Panc1 (cell line): Measurements from ENCODE around the gene BTNL8. TPM values are rescaled to one million over a fixed set of nuclear protein-coding genes. Genes with fewer than 3 reads are reported as not detected.

Experiments used
- ATAC-seq: fragments of 200-7000 bp; cut with Tn5 transposase; 2 replicates; pipeline ENCODE4 v1.9.1; 2020; ENCODE audit warnings: mild to moderate bottlenecking, moderate library complexity
- BruUV-seq: library from RNA; stranded (reverse); fragments of 400-500 nt; replicated peaks from 2 replicates; lab custom pipeline; 2021; lab: Mats Ljungman, UMichigan
- CTCF ChIA-PET: fragments of 300-600 bp; sonication (Branson Sonifier 250); formaldehyde crosslinking; loops from one replicate; lab custom pipeline; 2022; ENCODE audit warnings: antibody characterized with exemption; lab: Charles Lee
- POLR2A ChIA-PET: fragments of 300-600 bp; sonication (Branson Sonifier 250); formaldehyde crosslinking; loops from one replicate; lab custom pipeline; 2022; ENCODE audit warnings: antibody characterized with exemption; lab: Charles Lee
- DNase-seq: peaks from one replicate; pipeline ENCODE4 v3.0.0-alpha.2; 2010; ENCODE audit warnings: low read depth, low spot score
- H3K27ac ChIP-seq: 2 replicates; pipeline ENCODE4 v1.5.1; 2011; ENCODE audit warnings: mild to moderate bottlenecking, low read length, inconsistent platforms
- H3K27me3 ChIP-seq: fragments of 200-500 bp; sonication (Bioruptor generic); 2 replicates; pipeline ENCODE4 v1.6.0; 2014; ENCODE audit warnings: low read length, inconsistent platforms; ENCODE audit not compliant: control insufficient read depth, insufficient read depth
- H3K36me3 ChIP-seq: fragments of 200-500 bp; sonication (Bioruptor generic); 2 replicates; pipeline ENCODE4 v1.5.1; 2014; ENCODE audit warnings: inconsistent platforms, mild to moderate bottlenecking, low read length, moderate library complexity; ENCODE audit not compliant: control insufficient read depth, insufficient read depth
- H3K4me1 ChIP-seq: 2 replicates; pipeline ENCODE4 v1.5.1; 2011; ENCODE audit warnings: inconsistent platforms, mild to moderate bottlenecking, low read length, moderate library complexity; ENCODE audit not compliant: control insufficient read depth, insufficient read depth
- H3K4me3 ChIP-seq, 2 experiments: 2 replicates each; pipeline ENCODE4 v1.5.1; 2011 to 2012; ENCODE audit warnings: low read depth in 2 of 2, low read length in 2 of 2, mild to moderate bottlenecking in 2 of 2, inconsistent platforms in 1 of 2, moderate library complexity in 1 of 2
- H3K9me3 ChIP-seq: fragments of 200-500 bp; sonication (Bioruptor generic); 2 replicates; pipeline ENCODE4 v1.5.1; 2014; ENCODE audit warnings: low read depth, mild to moderate bottlenecking, inconsistent platforms, low read length, moderate library complexity; ENCODE audit not compliant: control insufficient read depth, insufficient read depth
- POLR2AphosphoS5 ChIP-seq: IDR thresholded peaks from 2 replicates; pipeline ENCODE4 v1.6.1; 2012; ENCODE audit warnings: mild to moderate bottlenecking, low read depth, low read length, moderate library complexity
- REST ChIP-seq, 2 experiments: IDR thresholded peaks; 2 replicates each; pipeline ENCODE4 v1.6.1; 2011 to 2012; ENCODE audit warnings: low read depth in 2 of 2, control low read depth in 1 of 2, low read length in 1 of 2, mild to moderate bottlenecking in 1 of 2, moderate library complexity in 1 of 2; ENCODE audit not compliant: insufficient read depth in 1 of 2
- SIN3A ChIP-seq: IDR thresholded peaks from 2 replicates; pipeline ENCODE4 v1.6.1; 2012; ENCODE audit warnings: low read depth, mild to moderate bottlenecking, low read length, moderate library complexity, borderline replicate concordance; ENCODE audit not compliant: insufficient read depth
- TCF7L2 ChIP-seq: IDR thresholded peaks from 2 replicates; pipeline ENCODE4 v1.6.1; 2011; ENCODE audit warnings: mild to moderate bottlenecking, low read depth, low read length, inconsistent platforms
- in situ Hi-C: cut with HindIII; loops from 2 replicates; pipeline ENCODE4 v1.10.0; 2016; ENCODE audit warnings: low sequenced_read_pairs, low pct_unique_long_range_greater_than_20kb
- intact Hi-C: fragments of 100-400 bp; cut with micrococcal nuclease; formaldehyde crosslinking; loops from one replicate; pipeline ENCODE4 v1.10.0; 2022; ENCODE audit not compliant: unreplicated experiment
- total RNA-seq: library from RNA; stranded (reverse); gene quantifications from one replicate; pipeline ENCODE4 v1.2.1, GENCODE V29; 2021; ENCODE audit not compliant: unreplicated experiment
- TF ChIP-seq, protein P1 (sequence below): fragments of 450-650 bp; IDR thresholded peaks from 2 replicates; pipeline ENCODE4 v1.5.1; 2017; ENCODE audit warnings: mild to moderate bottlenecking

BTNL8 gene
- total RNA-seq, 1 experiment from 2014 or later: not detected

DNA sequence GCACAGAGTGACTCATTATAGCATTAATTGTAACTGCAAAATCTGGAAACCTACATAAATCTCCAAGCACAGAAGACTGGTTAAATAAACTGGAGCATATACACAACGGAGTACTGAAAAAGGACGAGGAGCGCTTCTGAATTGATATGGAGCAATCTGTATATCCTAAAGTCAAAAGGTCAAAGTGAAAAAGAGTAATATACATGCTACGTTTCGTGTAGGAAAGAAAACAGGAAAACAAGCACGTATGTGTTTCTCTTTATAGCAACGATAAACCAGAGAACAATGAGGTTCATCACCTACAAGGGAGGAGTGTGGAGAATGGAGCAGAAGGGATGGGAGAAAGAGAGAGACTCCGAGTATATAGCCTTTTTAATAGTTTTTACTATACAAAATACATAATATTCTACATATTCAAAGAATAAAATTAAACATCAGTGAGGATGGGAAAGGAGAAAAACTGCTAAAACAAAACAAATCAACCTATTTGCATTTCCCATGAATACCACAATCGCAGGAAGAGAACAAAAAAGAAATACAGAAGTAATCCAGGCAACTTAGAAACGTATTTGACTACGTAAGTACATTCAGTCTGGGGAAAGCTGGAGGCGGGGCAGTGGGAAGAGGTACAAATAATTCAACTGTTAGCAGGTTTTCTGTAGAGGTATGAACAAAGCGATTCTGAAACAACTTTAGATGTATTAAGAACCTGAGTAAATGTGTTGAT is 45.7 kb upstream of the BTNL8 start:
- CTCF ChIA-PET: interaction anchor here (0.7 kb wide), 3 partner anchors 13 to 233 kb away, joined by 6 to 10 read pairs (median 6); no protein-coding TSS in a partner anchor
- Histone ChIP-seq H3K27ac (no peak overlapping the region), H3K4me1 (no peaks in the 10 kb centered on the region), H3K27me3 (no peaks in the 10 kb centered on the region), H3K36me3 (peaks cover 5% of the 10 kb centered on the region; the same call in 1 of the 2 replicates), H3K4me3 (no peak overlapping the region), H3K9me3 (peaks cover 67% of the 10 kb centered on the region)
- ATAC-seq (no peak), DNase-seq (no peak)
- POLR2A ChIA-PET: no interaction called here
- TF ChIP-seq REST (IDR thresholded peaks at IDR 0.05; ENCODE audit: insufficient read depth in 1 of 2, low read depth in 2 of 2, low read length in 1 of 2) (no peak), SIN3A (no peak), TCF7L2 (no peak), POLR2AphosphoS5 (no peak)
- TF ChIP-seq, protein P1, sequence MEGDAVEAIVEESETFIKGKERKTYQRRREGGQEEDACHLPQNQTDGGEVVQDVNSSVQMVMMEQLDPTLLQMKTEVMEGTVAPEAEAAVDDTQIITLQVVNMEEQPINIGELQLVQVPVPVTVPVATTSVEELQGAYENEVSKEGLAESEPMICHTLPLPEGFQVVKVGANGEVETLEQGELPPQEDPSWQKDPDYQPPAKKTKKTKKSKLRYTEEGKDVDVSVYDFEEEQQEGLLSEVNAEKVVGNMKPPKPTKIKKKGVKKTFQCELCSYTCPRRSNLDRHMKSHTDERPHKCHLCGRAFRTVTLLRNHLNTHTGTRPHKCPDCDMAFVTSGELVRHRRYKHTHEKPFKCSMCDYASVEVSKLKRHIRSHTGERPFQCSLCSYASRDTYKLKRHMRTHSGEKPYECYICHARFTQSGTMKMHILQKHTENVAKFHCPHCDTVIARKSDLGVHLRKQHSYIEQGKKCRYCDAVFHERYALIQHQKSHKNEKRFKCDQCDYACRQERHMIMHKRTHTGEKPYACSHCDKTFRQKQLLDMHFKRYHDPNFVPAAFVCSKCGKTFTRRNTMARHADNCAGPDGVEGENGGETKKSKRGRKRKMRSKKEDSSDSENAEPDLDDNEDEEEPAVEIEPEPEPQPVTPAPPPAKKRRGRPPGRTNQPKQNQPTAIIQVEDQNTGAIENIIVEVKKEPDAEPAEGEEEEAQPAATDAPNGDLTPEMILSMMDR: no peak
- in situ Hi-C loops: no loop called here
- BruUV-seq: no TSS peak
- intact Hi-C loops: no loop called here

- in situ Hi-C loops (no loop called here), intact Hi-C loops (no loop called here)
- Histone ChIP-seq H3K27ac (no peak overlapping the region), H3K4me1 (no peaks in the 10 kb centered on the region), H3K27me3 (no peaks in the 10 kb centered on the region), H3K36me3 (peaks cover 5% of the 10 kb centered on the region; the same call in 1 of the 2 replicates), H3K4me3 (no peak overlapping the region), H3K9me3 (peaks cover 62% of the 10 kb centered on the region)
- DNase-seq (no peak), ATAC-seq (no peak)
- TF ChIP-seq REST (IDR thresholded peaks at IDR 0.05; ENCODE audit: insufficient read depth in 1 of 2, low read depth in 2 of 2, low read length in 1 of 2) (no peak), POLR2AphosphoS5 (no peak), SIN3A (no peak), TCF7L2 (no peak)
- TF ChIP-seq, protein P1: no peak
- ChIA-PET POLR2A (no interaction called here), CTCF (no interaction called here)
- no TSS peak for BruUV-seq
These were observed 45.1 kb upstream of the BTNL8 start for GRCh38 chr5:180853848-180854176.
